NCI-H345 treated with DMSO at 0.1 percent for 48 hours (cell line): ENCODE measurements around the gene FAM3B.

Experiments used
- DNase-seq: peaks from one replicate; lab custom pipeline; 2025; ENCODE audit not compliant: unreplicated experiment; lab: John Stamatoyannopoulos, UW

FAM3B gene

GRCh38 chr21:41393876-41394465 lies 77.4 kb downstream of the FAM3B start:
- no peak for DNase-seq

DNA sequence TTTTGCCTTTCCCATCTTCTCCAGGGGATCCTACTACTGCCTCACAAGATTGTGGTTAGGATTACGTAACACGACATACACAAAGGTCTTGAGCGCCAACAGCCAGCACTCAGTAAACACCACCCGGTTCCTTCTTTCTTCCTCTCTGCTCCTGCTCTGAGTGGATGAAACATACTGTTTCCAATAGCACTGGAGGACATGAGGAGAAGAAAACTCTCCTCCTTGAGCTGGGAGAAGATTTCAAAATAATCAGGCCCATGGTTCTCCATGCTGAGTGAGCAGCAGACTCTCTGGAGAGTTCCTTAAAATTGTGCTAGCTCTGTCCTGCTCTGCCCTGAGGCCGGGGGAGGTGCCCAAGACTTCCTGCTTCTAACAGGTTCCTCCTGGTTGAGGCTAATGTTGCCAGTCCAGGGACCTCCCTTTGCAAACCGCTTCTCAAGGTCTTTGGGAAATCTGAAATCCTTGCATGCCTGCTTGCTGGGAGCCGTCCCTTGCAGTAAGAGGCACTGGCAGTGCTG lies 80.0 kb downstream of the FAM3B start:
- no peak for DNase-seq

DNA sequence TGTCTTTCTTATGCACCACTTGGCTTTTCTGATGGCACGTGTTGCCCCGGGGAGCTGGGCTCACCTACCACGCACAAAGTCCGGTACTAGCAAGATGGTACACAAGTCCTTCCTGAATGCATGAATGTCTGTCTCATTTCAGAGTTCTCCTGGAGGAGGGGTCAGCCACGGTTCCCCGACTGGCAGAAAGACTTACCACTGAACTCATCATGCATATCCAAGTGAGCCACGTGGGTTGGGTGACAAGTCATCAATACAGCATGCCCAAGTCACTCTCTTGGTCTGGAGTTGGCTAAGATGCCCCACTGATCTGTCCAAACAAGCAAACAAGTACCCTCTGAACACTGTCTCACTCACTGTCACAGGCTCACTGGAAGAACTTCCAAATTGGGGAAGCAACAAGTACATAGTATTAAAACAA lies 80.9 kb downstream of the FAM3B start:
- DNase-seq, result no peak

GRCh38 chr21:41398251-41398650 lies 81.7 kb downstream of the FAM3B start:
- no peak for DNase-seq

DNA sequence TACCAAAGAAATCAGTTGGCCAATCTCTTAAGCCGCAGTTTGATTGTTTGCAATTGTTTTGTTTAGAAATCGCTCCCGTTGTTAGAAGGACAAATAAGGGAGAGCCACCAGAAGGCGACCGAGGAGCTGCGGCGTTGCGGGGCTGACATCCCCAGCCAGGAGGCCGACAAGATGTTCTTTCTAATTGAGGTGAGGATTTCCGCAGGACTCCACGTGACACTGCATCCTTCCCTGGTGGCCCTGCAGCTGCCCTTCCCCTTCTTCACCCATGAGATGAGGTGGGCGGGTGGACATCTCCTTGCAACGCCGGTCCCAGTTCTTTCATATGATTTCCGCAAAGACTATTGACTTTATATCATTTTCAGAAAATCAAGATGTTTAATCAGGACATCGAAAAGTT lies 82.2 kb downstream of the FAM3B start:
- DNase-seq, result no peak

DNA sequence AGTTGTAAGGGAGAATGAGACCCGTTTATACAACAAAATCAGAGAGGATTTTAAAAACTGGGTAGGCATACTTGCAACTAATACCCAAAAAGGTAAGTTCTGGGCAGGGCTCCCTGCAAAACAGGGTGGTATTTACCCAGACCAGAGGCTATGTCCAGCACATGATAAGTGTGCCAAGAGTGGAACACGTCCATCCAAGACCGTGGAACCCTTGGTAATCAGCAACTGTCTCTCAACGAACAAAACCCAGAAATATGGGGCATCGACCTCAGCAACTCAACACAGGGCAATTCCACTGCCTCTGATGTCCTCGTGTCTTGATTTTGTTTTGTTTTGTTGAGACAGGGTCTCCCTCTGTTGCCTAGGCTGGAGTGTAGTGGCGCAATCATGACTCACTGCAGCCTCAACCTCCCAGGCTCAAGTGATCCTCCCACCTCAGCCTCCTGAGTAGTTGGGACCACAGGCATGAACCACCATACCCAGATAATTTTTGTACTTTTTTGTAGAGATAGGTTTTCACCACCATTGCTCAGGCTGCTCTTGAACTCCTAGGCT lies 82.7 kb downstream of the FAM3B start:
- no peak for DNase-seq

DNA sequence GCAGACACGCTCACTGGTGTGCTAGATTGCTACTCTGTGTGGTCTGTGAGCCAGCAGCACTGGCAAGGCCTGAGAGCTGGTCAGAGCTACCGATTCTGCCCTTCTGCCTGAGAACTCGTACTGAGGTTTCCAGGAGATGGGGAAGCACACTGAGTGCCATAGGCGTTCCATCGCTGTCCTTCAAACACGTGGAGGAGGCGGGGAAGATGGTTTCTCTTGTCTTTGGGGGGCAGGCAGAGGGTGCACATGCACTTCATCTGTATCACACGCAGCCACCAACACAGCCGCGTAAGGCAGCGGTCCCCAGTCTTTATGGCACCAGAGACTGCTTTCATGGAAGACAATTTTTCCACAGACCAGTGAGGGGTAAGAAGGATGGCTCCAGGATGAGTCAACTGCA lies 85.6 kb downstream of the FAM3B start:
- DNase-seq, result no peak

- no peak for DNase-seq
Observed at GRCh38 chr21:41402796-41403195, 86.2 kb downstream of the FAM3B start.

DNA sequence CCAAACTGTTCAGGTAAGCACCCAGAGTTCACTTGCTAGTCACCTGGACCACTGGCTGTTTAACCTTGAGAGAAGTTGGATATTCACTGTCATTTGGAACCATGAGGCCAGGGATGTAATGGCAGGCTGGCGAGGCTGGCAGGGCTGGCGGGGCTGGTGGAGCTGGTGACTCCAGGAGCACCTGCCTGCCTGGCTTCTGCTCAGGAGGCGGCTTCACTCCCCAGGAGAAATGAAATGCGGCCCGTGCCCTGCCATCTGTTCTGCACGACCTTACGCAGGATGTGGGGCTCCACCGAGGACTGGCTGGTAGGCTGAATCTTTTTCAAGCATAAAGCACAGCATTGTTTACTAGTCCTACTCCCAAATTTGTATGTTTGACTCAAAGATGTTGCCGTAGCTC lies 86.7 kb downstream of the FAM3B start:
- DNase-seq, result no peak

- no peak for DNase-seq
Observed at GRCh38 chr21:41403966-41404365, 87.4 kb downstream of the FAM3B start.

DNA sequence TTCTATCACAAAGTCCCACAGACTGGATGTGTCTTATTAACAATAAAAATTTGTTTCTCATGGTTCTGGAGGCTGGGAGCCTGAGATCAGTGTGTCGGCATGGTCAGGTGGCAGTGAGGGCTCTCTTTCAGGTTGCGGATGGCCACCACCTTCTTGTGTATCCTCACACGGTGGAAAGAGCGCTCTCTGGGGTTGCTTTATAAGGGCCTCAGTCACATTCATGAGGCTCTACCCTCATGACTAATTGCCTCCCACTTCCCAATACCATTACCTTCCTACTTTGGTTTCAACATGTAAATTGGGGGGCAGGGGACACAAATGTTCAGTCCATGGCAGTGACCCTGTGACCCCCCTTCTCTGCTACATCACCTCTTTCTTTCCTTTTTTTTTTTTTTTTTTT lies 88.7 kb downstream of the FAM3B start:
- no peak for DNase-seq

DNA sequence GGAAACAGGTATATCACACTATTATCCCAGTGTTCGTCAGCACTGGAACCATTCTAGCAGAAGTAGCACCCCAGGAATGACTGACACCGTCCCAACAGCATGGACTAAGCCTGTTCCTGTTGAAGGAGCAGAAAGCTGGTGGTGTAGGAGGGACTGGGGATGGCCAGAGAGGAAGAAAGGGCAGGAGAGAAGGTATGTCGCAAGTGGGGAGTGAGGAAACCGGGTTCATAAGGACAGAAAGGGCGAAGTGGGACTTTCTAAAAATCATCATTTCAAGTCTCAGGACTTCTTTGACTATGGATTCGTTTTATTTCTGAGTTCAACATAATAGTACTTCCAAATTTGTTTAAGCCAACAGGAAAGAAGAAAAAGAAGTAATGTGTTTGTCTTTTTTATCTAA lies 89.7 kb downstream of the FAM3B start:
- DNase-seq, result no peak
